ENCODE data around the gene C1QTNF9B. TPM values are rescaled to one million over a fixed set of nuclear protein-coding genes. Genes with fewer than 3 reads are reported as not detected.
"Not testable (repeated sequence)": the region's sequence is repeated elsewhere in the genome, so short reads cannot be mapped to it uniquely, and the experiment has no call there.

Gene C1QTNF9B
- 0.18 TPM in 1 of 2 replicates, not detected in the other for total RNA-seq

GRCh38 chr13:23897452-23897919 is at the start of gene C1QTNF9B:
C1QTNF9B (minus strand) TSS chr13:23897502.
- intact Hi-C loops (cut with micrococcal nuclease): not testable (repeated sequence)

- intact Hi-C loops (cut with micrococcal nuclease): no loop called here
Observed at GRCh38 chr13:23946900-23947299, 49.6 kb upstream of the C1QTNF9B start.

DNA sequence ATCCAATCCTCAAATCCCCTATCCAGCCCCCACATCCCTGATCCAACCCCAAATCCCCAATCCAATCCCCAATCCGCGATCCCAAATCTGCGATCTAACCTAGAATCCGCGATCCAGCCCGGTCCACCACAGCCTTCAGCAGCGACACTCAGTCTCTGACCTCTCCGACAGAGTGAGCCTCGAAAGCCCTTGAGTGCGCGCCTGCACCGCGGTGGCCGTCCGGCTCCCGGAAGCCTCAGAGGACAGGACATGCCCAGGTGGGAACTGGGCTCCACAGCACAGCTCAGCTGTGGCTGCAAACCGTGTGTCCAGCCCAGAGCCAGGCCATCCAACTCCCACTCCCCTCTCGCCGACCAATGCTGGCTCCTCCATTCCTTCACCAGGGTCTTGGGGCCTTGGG is 48.8 kb upstream of the C1QTNF9B start:
- intact Hi-C loops (cut with micrococcal nuclease): no loop called here

DNA sequence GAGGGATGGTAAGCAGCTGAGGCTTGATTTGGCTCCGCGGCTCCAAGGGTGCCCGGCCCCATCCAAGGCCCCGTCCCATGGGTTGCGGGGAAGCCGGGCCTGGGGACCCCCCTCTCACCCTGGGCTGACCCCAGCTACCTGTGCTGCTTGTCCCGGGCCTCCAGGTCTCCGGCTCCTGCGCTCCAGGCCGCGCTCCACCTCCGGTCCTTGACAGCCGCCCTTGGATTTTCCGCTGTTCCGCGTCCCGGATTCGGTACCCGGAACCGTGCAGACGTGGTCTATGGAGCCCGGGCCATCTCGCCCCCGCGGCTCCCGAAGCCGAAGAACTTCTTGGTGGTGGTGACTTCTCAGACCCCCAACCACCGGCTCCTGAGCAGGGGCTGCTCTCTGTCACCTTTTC is 48.3 kb upstream of the C1QTNF9B start:
- intact Hi-C loops (cut with micrococcal nuclease): no loop called here

GRCh38 chr13:23941211-23941610 is 43.9 kb upstream of the C1QTNF9B start:
- intact Hi-C loops (cut with micrococcal nuclease): no loop called here

GRCh38 chr13:23939666-23940065 is 42.4 kb upstream of the C1QTNF9B start:
- intact Hi-C loops (cut with micrococcal nuclease): not testable (repeated sequence)

DNA sequence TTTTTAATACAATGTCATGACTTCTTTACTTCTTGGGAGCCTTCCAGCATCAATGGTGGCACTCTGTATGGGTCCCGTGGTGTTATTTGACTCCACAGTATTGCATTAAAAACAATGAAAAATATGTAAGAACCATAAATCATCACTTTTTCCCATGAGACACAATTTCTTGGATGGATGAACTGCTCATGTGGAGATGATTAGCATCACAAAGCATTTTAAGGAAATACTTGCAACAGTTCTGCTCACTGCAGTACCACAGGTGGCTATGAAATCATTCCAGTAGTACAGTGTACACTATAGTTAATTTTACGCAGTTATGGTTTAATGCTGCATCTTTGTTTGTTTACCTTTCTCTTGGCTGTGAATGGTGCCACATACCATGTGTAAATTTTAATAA is 37.2 kb upstream of the C1QTNF9B start:
- intact Hi-C loops (cut with micrococcal nuclease): no loop called here

DNA sequence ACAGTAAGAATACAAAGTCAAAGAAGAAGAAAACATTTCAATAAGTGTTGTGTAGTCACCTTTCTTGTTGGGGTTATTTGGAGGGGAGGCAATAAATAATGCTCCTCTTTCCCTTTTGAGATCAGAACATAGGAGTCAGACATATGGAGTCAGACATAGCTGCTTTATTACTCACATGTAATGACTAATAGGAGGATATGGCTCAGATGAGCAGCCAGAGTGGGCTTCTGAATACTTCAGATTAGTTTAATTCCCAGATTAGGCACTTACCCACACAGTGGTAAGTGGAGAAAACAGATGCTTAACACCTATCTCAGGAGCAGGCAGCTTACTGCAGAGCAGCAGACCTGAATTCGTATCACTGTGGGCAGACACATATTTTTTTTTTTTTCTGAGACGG is 31.7 kb upstream of the C1QTNF9B start:
- intact Hi-C loops (cut with micrococcal nuclease): no loop called here

GRCh38 chr13:23923031-23923430 is 25.7 kb upstream of the C1QTNF9B start:
- intact Hi-C loops (cut with micrococcal nuclease): loop anchor here (5.0 kb wide), 1 partner anchor 59 kb away; no protein-coding TSS in a partner anchor

GRCh38 chr13:23922005-23922932 is 25.0 kb upstream of the C1QTNF9B start:
- intact Hi-C loops (cut with micrococcal nuclease): loop anchor here (5.0 kb wide), 1 partner anchor 60 kb away; no protein-coding TSS in a partner anchor

GRCh38 chr13:23921451-23921888 is 24.2 kb upstream of the C1QTNF9B start:
- intact Hi-C loops (cut with micrococcal nuclease): loop anchor here (1.0 to 5.0 kb wide), 5 partner anchors 39 to 299 kb away; no protein-coding TSS in a partner anchor

DNA sequence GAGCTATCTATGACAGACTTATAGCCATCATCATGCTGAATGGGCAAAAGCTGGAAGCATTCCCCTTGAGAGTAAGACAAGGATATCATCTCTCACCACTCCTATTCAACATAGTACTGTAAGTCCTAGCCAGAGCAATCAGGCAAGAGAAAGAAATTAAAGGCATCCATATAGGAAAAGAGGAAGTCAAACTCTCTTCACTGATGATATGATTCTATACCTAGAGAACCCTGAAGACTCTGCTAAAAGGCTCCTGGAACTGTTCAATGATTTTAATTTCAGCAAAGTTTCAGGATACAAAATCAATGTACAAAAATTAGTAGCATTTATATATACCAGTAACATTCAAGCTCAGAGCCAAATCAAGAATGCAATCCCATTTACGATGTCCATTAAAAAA is 21.7 kb upstream of the C1QTNF9B start:
- intact Hi-C loops (cut with micrococcal nuclease): no loop called here

DNA sequence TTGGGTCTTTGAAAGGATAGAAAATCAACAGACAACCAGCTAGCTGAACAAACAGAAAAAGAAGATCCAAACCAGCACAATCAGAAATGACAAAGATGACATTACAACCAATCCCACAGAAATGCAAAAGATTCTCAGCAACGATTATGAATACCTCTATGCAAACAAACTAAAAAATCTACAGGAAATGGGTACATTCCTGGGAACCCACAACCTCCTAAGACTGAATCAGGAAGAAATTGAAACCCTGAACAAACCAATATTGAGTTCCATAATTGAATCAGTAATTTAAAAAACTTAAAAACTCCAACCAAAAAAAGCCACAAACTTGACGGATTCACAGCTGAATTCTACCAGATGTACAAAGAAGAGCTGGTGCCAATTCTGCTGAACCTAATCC is 20.9 kb upstream of the C1QTNF9B start:
- intact Hi-C loops (cut with micrococcal nuclease): no loop called here

- intact Hi-C loops (cut with micrococcal nuclease): no loop called here
Observed at GRCh38 chr13:23915308-23915707, 18.0 kb upstream of the C1QTNF9B start.

GRCh38 chr13:23912469-23912868 is 15.2 kb upstream of the C1QTNF9B start:
- intact Hi-C loops (cut with micrococcal nuclease): no loop called here

DNA sequence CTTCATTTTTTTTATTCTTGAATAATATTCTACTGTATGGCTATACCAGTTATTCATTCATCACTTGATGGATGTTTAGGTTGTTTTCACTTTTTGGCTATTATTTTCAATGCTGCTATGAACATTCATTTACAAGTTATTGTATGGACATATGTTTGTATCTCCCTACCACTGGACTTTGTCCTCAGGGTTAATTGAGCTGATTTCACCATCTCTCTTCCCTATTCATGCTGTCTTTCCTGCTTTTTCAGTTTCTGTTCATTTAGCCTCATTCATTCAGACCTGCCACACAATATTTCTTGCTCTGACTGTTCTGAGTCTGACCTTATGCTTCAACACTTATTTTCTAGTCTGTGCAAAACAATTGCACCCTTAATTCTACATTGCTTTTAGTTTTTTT is 12.3 kb upstream of the C1QTNF9B start:
- intact Hi-C loops (cut with micrococcal nuclease): no loop called here

DNA sequence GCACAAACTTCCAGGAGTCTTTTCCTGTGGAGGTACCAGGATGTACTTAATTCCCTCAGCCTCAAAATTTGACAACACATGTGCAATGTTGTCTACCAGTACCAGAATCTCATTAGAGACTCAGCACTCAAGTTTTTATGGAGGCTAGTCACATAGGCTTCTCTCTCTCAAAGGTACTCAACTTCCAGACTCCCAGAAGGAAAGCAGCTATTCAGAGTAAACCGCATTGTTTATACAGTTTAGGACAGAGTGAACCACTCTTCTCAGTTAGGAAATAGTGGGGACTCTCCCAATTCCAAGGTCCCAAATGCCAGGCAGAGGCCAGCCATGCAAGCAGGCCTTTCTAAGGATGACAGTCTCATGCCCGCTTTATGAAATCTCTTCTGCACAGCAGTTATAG is 8.5 kb upstream of the C1QTNF9B start:
- intact Hi-C loops (cut with micrococcal nuclease): no loop called here

- intact Hi-C loops (cut with micrococcal nuclease): no loop called here
Observed at GRCh38 chr13:23903906-23904280, 6.6 kb upstream of the C1QTNF9B start.

DNA sequence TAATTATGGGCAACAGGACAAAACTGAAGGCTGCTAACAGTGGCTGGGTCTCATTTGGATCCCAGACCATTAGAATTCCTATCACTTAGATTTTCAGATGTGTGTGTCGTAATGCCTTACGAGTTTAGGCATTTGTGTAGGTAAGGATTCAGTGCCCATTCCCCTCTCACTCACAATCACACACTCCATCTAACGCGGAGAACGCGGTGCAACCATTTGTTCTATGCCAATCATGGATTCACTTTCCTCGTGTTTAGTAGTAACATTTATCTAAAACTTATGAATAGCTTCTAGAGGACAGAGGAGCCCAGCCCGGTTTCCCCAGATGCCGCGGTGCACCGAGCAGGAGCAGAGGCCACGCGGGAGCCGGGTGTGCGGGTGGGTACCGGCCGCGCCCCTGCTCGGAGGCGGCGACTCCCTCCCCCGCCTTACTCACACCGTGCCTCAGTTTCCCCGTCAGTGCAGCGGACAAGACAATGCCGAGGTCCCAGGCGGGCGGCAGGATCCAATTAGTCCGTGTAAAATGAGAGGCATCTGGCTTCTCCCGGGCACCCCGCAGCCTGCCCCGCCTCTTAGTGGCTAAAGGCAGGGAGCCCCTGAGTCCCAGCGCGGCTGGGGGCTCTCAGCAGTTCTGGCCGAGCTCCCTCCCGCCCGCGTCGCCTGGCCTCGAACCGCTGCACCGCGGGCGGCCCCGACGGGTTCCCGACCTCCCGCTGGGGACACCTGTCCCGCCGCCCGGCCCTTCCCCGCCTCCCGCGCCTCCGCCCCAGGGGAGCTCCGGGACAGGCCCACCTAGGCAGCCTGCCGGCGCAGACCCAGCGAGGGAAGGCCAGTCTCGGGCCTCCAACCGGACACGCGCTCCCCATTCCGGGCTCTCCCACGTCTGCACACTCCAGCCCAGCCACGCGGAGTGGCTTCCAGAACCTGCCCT is 5.9 kb upstream of the C1QTNF9B start:
- intact Hi-C loops (cut with micrococcal nuclease): no loop called here

GRCh38 chr13:23901365-23901764 is 4.1 kb upstream of the C1QTNF9B start:
- intact Hi-C loops (cut with micrococcal nuclease): no loop called here

- intact Hi-C loops (cut with micrococcal nuclease): loop anchor here (1.0 kb wide), 2 partner anchors 23 to 433 kb away; no protein-coding TSS in a partner anchor
Observed at GRCh38 chr13:23899555-23899954, 2.3 kb upstream of the C1QTNF9B start.

GRCh38 chr13:23898101-23898500 is 799 bp upstream of the C1QTNF9B start:
- intact Hi-C loops (cut with micrococcal nuclease): no loop called here
